ENCODE results near the gene REEP5. TPM values are rescaled to one million over a fixed set of nuclear protein-coding genes. Genes with fewer than 3 reads are reported as not detected.

Gene REEP5
- total RNA-seq, 1 experiment from 2014 or later, result 49.6 TPM

- TF ChIP-seq CTCF (IDR thresholded peaks at IDR 0.05) (no peak), USF1 (CRISPR knock-in tag; IDR thresholded peaks at IDR 0.05) (no peak), SOX15 (CRISPR knock-in tag; IDR thresholded peaks at IDR 0.05) (no peak), NFYB (CRISPR knock-in tag; conservative IDR thresholded peaks at IDR 0.05; ENCODE audit: low read depth) (no peak), HMGA2 (CRISPR knock-in tag; IDR thresholded peaks at IDR 0.05) (no peak), ZNF416 (CRISPR knock-in tag; IDR thresholded peaks at IDR 0.05) (no peak), GTF2I (CRISPR knock-in tag; conservative IDR thresholded peaks at IDR 0.05) (no peak), TP53 (CRISPR knock-in tag; IDR thresholded peaks at IDR 0.05) (no peak), MYBL2 (CRISPR knock-in tag; IDR thresholded peaks at IDR 0.05) (no peak), PREB (CRISPR knock-in tag; IDR thresholded peaks at IDR 0.05; ENCODE audit: borderline replicate concordance) (no peak), USF2 (CRISPR knock-in tag; IDR thresholded peaks at IDR 0.05) (no peak)
These were observed 3.3 kb downstream of the REEP5 start (continued) for GRCh38 chr5:112918679-112919078.

- DNase-seq (ENCODE audit: low spot score), result no peak
- H3K4me3 Mint-ChIP-seq, result no peak overlapping the region
- peaks cover 15% of the 10 kb centered on the region for H3K4me1 Mint-ChIP-seq
- POLR2A ChIA-PET, result no interaction called here
- H3K27me3 Mint-ChIP-seq (ENCODE audit: low read depth), result peaks cover 7% of the 10 kb centered on the region
- peaks cover 25% of the 10 kb centered on the region for H3K36me3 Mint-ChIP-seq
- ATAC-seq, result no peak
- no peaks in the 10 kb centered on the region for H3K9me3 Mint-ChIP-seq
- no peak overlapping the region for H3K27ac Mint-ChIP-seq
- CTCF ChIA-PET, result no interaction called here
- no peak for TF ChIP-seq PRDM15 (CRISPR knock-in tag; IDR thresholded peaks at IDR 0.05)
- TF ChIP-seq RELA (CRISPR knock-in tag; IDR thresholded peaks at IDR 0.05; ENCODE audit: borderline replicate concordance), result no peak
- TF ChIP-seq AR (CRISPR knock-in tag; IDR thresholded peaks at IDR 0.05), result no peak
- no peak for TF ChIP-seq TCF7 (CRISPR knock-in tag; IDR thresholded peaks at IDR 0.05; ENCODE audit: low read depth)
- TF ChIP-seq ZNF263 (CRISPR knock-in tag; IDR thresholded peaks at IDR 0.05; ENCODE audit: low read depth), result no peak
- TF ChIP-seq NFE2L1 (CRISPR knock-in tag; IDR thresholded peaks at IDR 0.05), result no peak
- TF ChIP-seq E2F4 (CRISPR knock-in tag; IDR thresholded peaks at IDR 0.05; ENCODE audit: borderline replicate concordance, low read depth), result no peak
- no peak for TF ChIP-seq ZNF317 (CRISPR knock-in tag; IDR thresholded peaks at IDR 0.05; ENCODE audit: borderline replicate concordance, low read depth)
- no peak for TF ChIP-seq HMGA2 (CRISPR knock-in tag; IDR thresholded peaks at IDR 0.05)
- TF ChIP-seq ZNF423 (CRISPR knock-in tag; IDR thresholded peaks at IDR 0.05), result no peak
- no peak for TF ChIP-seq GABPB1 (CRISPR knock-in tag; IDR thresholded peaks at IDR 0.05)
- TF ChIP-seq SMAD4 (CRISPR knock-in tag; IDR thresholded peaks at IDR 0.05), result no peak
- no peak for TF ChIP-seq OVOL2 (CRISPR knock-in tag; IDR thresholded peaks at IDR 0.05; ENCODE audit: borderline replicate concordance)
- no peak for TF ChIP-seq ZBTB21 (CRISPR knock-in tag; IDR thresholded peaks at IDR 0.05; ENCODE audit: borderline replicate concordance)
- TF ChIP-seq NR1H2 (CRISPR knock-in tag; IDR thresholded peaks at IDR 0.05), result no peak
- TF ChIP-seq ZNF232 (CRISPR knock-in tag; IDR thresholded peaks at IDR 0.05), result no peak
These were observed 3.9 kb downstream of the REEP5 start for GRCh38 chr5:112918136-112918535.

All from WTC11 (cell line).